ENCODE measurements around the gene TBRG4.
"Not testable (repeated sequence)": the region's sequence is repeated elsewhere in the genome, so short reads cannot be mapped to it uniquely, and the experiment has no call there.

The TBRG4 gene

GRCh38 chr7:45117582-45117981, 6.1 kb upstream of the TBRG4 start:
- DNase-seq (ENCODE audit: low read depth), result no peak

DNA sequence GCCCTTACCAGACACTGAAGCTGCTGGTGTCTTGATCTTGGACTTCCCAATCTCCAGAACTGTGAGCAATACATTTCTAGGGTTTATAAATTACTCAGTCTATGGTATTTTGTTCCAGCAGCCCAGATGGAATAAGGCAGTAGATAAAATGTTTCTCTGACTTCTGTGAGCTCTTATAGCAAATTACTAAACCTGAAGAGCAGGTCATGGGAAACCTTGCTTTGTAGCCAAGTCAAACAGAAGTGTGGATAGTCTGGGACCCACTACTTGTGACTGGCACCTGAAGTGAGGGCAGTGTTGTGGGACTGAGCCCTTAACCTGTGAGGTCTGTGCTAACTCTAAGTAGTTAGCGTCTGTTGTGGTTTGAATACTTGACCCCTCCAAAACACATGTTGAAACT, 4.6 kb upstream of the TBRG4 start:
- no peak for DNase-seq (ENCODE audit: low read depth)

DNA sequence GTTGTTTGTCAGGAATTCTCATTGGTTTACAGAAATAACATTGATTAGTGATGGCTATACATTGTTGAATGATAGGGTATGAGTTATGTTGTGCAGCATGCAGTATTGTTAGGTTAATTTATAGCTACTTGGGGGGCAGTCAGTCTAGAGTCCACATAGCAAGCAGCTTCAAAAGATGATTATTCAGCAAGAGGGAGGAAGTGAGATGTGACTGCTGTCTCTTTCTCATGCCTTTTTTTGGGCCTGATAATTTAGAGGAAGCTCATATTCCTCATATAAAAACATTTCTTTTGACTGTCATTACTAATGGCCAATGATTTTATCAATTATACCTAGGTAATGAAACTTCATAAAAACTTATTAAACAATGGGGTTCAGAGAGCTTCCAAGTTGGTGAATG, 3.4 kb upstream of the TBRG4 start:
- no peak for DNase-seq (ENCODE audit: low read depth)

DNA sequence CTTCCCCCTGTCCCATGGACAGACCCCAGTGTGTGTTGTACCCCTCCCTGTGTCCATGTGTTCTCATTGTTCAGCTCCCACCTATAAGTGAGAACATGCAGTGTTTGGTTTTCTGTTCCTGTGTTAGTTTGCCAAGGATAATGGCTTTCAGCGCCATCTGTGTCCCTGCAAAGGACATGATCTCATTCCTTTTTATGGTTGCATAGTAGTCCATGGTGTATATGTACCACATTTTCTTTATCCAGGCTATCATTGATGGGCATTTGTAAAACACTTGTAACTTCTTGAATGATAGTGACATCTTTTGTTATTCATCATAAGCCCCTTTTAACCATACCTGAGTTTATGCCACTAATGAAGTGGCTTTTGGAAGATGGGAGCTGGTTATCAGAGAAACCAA, 2.8 kb upstream of the TBRG4 start:
- not testable (repeated sequence) for DNase-seq (ENCODE audit: low read depth)

GRCh38 chr7:45112648-45113047, 1.2 kb upstream of the TBRG4 start:
- DNase-seq (ENCODE audit: low read depth), result no peak

GRCh38 chr7:45108863-45109262, 2.6 kb downstream of the TBRG4 start:
- DNase-seq (ENCODE audit: low read depth), result no peak

DNA sequence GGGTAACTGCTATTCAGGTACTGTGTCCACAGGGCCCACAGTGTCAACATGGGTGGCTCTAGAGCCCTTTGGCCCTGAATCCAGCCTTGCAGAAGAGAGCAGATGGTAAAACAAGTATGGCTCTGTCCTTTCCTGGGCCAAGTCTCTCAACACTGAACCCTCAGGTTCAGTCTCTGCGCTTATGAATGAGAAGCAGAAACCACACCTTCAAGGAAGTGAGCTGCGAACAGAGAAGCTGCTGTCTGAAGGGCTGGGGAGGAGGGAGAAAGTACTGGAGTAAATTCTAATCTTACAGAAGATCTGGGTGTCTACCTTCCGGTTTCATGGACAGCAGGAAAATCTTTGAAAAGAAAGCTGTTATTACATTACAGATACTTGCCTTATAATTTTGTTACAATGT, 4.1 kb downstream of the TBRG4 start:
- DNase-seq (ENCODE audit: low read depth), result no peak

GRCh38 chr7:45106820-45107219, 4.7 kb downstream of the TBRG4 start:
- DNase-seq (ENCODE audit: low read depth), result no peak

DNA sequence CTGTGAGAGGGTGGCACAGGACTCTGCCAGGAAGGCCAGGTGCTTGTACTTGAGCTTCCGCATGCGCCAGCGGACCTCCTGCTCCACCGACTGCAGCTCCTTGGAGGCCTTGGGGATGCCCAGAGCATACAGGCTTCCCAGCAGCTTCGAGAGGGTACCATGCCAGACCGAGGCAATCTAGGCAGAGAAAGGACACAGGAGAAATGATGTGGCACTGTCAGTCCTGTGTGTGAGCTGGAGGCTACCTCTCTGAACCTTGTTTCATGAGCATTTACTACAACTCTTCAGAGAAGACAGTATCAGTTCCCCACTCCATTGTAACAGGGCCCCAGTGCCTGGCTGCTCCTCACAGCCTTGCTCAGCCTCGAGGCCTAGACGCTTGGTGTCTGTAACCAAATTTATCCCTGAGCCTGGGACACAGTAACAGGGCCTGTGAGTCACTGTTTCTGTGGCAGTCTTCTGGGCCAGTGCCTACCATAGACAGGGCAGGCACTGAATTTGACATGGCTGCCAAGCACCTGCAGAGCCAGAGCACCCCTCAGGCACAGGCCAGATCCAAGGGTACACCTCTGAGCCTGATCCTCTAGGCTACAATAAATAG, 5.8 kb downstream of the TBRG4 start:
- no peak for DNase-seq (ENCODE audit: low read depth)

GRCh38 chr7:45104844-45105587, 6.5 kb downstream of the TBRG4 start:
- DNase-seq (ENCODE audit: low read depth), result no peak

GRCh38 chr7:45103958-45104843, 7.3 kb downstream of the TBRG4 start:
- DNase-seq (ENCODE audit: low read depth), result no peak

DNA sequence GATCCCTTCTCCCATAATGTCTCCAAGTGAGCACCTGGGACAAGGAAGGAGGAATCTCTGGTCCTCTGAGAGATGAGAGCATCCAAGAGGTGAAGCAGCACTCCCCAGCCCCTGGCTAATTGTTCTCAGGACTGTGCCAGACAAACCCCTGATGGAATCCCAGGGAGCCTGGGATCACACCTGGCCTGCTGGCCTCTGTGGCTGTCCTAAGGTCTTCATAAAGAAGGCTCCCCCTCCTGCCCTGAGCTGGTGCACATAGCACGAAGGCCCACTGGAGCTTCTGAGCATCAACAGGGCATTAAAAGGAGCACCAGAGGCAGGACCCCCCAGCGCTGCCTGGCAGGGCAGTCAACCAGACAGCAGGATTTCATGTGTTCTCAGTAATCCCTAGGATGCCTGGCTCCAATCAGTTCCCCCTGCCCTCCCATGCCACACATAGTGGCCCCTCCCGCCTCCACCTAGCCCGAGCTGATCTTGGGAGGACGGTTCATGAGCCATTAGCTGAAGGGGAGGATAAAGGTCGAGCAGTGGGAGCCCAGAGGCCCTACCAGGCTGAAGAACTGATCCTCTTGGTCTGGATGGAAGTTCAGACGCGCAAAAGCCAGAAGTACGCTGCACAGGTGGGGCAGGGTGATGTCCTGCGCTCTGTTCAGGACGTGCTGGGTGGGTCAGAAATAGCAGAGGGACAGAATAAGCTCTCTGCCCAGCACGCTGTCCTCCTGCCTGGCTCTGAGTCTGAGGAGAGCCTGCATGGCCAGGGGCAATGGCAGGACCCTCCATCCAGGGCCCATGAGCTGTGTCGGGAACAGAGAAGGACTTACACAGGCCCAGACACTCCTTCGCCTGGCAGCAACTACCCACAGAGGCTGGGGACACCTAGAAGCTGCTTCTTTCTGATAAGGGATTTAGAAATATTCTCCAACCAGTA, 8.4 kb downstream of the TBRG4 start:
- no peak for DNase-seq (ENCODE audit: low read depth)

DNA sequence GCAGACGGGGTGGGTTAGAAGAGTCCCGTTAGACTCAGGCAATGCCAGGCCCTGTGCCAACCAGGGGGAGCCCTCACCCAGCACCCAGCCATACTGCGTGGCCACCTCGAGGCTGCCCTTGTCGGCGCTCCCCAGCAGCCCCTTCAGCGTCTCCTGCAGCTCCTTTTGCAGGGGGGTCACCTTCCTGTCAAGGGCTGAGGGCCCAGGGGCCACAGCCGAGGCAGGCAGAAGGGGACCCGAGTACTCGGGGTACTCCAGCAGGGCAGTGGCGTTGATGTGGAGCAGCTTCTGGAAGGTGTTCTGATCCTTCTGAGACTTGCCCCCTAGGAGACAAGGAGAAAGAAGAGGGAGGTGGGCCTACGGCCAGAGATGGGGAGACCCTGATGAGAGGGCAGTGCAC, 9.7 kb downstream of the TBRG4 start:
- DNase-seq (ENCODE audit: low read depth), result no peak

GRCh38 chr7:45100761-45101480, 10.6 kb downstream of the TBRG4 start:
- no peak for DNase-seq (ENCODE audit: low read depth)

- no peak for DNase-seq (ENCODE audit: low read depth)
Measured at GRCh38 chr7:45099891-45100760, 11.4 kb downstream of the TBRG4 start.

- DNase-seq (ENCODE audit: low read depth), result no peak
Measured at GRCh38 chr7:45098983-45099839, 12.3 kb downstream of the TBRG4 start.

- no peak for DNase-seq (ENCODE audit: low read depth)
Measured at GRCh38 chr7:45092931-45093235, 18.6 kb downstream of the TBRG4 start.

DNA sequence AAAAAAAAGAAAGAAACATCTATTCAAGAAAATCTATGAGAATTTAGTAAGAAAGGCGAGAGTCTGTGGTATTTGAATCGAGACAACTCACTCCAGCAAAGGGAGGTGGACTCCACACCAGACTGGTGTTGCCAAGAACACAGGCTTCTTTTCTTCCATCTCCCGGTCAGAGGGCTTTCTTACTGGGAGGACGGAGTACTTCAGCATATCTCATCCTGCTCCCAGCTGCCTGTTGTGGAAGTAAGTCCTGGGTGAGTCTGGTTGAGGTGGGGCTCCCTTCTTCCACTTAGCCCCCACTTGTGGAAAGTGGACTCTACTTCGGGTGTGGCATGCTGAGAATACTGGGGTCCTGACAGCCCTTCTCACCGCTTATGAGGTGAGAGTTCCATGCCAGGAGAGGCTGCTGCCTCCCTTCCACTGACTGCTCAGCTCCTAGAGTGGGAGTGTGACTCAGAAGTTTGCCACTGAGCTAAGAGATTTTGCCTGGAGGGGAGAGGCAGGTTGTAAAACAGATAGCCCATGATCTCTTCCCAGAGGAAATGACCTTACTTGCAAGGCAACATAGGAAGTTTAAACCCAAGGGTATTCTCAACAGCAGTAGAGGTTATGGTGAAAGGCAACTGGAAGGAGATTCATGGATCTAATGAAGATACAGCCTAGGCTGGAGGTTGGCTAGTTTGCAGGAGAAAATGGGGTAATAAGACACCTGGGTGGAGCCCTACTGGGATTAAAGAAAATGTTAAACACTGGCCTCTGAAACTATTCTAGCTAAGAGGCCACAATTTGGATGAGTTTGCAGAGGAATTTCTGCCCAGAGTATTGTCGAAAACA, 19.2 kb downstream of the TBRG4 start:
- DNase-seq (ENCODE audit: low read depth), result no peak
